Neural cell (in vitro differentiated cells): Measurements from ENCODE around the gene GATA2.

ENCODE experiments used
- CTCF ChIP-seq: fragments of 450-650 bp; IDR thresholded peaks from 2 replicates; pipeline ENCODE4 v1.5.1; 2014; ENCODE audit warnings: antibody characterized with exemption, mild to moderate bottlenecking, moderate library complexity; ENCODE audit not compliant: poor library complexity, severe bottlenecking
- EZH2 ChIP-seq: fragments of 200-600, 300-800 bp; shearing (Covaris generic), sonication (generic); IDR thresholded peaks from 2 replicates; pipeline ENCODE4 v1.6.1; 2014; ENCODE audit warnings: antibody characterized with exemption, low read length, borderline replicate concordance, mild to moderate bottlenecking; ENCODE audit not compliant: insufficient read depth, poor library complexity, severe bottlenecking
- MXI1 ChIP-seq: fragments of 450-650 bp; conservative IDR thresholded peaks from 2 replicates; pipeline ENCODE4 v1.6.1; 2014; ENCODE audit warnings: antibody characterized with exemption, mild to moderate bottlenecking; ENCODE audit not compliant: poor library complexity, severe bottlenecking
- POLR2AphosphoS5 ChIP-seq: IDR thresholded peaks from 2 replicates; pipeline ENCODE4 v1.6.1; 2012
- RAD21 ChIP-seq: fragments of 450-650 bp; conservative IDR thresholded peaks from 2 replicates; pipeline ENCODE4 v1.6.1; 2014; ENCODE audit warnings: antibody characterized with exemption, mild to moderate bottlenecking, moderate library complexity
- REST ChIP-seq: IDR thresholded peaks from 2 replicates; pipeline ENCODE4 v1.6.1; 2012; ENCODE audit warnings: borderline replicate concordance
- SMC3 ChIP-seq: fragments of 450-650 bp; conservative IDR thresholded peaks from 2 replicates; pipeline ENCODE4 v1.6.1; 2014; ENCODE audit warnings: antibody characterized with exemption, mild to moderate bottlenecking, moderate library complexity; ENCODE audit not compliant: poor library complexity
- TAF1 ChIP-seq: IDR thresholded peaks from 2 replicates; pipeline ENCODE4 v1.6.1; 2012; ENCODE audit warnings: low read depth

GRCh38 chr3:128473180-128473519 lies 19.9 kb downstream of the GATA2 start:
- no peak for TF ChIP-seq CTCF
- no peak for TF ChIP-seq EZH2
- TF ChIP-seq RAD21 = no peak
- no peak for TF ChIP-seq POLR2AphosphoS5
- no peak for TF ChIP-seq REST
- no peak for TF ChIP-seq TAF1
- no peak for TF ChIP-seq SMC3
- TF ChIP-seq MXI1 = no peak
